HEK293T (cell line): ENCODE data around the gene KAT2A.

Experiments
- BHLHE40 ChIP-seq: fragments of 450-650 bp; IDR thresholded peaks from 2 replicates; pipeline ENCODE4 v1.6.1; 2016; ENCODE audit warnings: mild to moderate bottlenecking, moderate library complexity, borderline replicate concordance
- ELF4 ChIP-seq: fragments of 450-650 bp; IDR thresholded peaks from 2 replicates; pipeline ENCODE4 v1.6.1; 2017; ENCODE audit warnings: antibody characterized with exemption
- FOXM1 ChIP-seq: fragments of 450-650 bp; IDR thresholded peaks from 2 replicates; pipeline ENCODE4 v1.6.1; 2017; ENCODE audit warnings: mild to moderate bottlenecking, borderline replicate concordance
- SP1 ChIP-seq: fragments of 450-650 bp; IDR thresholded peaks from 2 replicates; pipeline ENCODE4 v1.6.1; 2017
- SUZ12 ChIP-seq: fragments of 450-650 bp; IDR thresholded peaks from 2 replicates; pipeline ENCODE4 v1.6.1; 2016; ENCODE audit warnings: mild to moderate bottlenecking

- TF ChIP-seq SP1 (no peak), BHLHE40 (no peak), ELF4 (no peak), SUZ12 (no peak), FOXM1 (no peak)
These were observed 14.8 kb upstream of the KAT2A start for GRCh38 chr17:42135664-42136653.
